ENCODE results near the gene CCDC141.

DNA sequence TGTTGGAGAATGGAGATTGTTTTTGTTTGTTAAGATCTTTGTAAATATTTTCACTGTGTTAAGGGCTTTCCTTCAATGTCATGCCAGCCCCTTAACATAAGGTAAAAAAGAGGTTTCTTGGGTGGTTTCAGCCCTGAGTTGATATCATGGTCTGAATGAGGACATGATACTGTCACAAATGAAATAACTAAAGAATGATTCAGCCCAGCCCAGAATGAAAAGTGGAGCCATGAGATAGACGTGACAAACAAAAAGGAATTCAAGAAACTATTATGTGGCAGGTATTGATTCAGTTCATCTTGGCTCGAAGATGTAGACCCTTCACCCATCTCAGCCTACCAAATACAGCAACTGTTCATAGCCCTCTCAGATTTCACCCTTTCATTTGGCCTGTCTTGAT lies 154.1 kb downstream of the CCDC141 start:
- no peak for TF ChIP-seq CTCF (IDR thresholded peaks at IDR 0.05)
- no peak for TF ChIP-seq POLR2A (IDR thresholded peaks at IDR 0.05)
